HEK293T (cell line): Measurements from ENCODE around the gene TSGA10IP.

Experiments used
- CTCF ChIA-PET: fragments of 350-600 bp; formaldehyde crosslinking; extraction: SDS; loops from one replicate; lab custom pipeline; 2021; ENCODE audit warnings: antibody characterized with exemption, inconsistent platforms; lab: Yijun Ruan, JAX
- POLR2A ChIA-PET: fragments of 350-600 bp; formaldehyde crosslinking; extraction: SDS; loops from one replicate; lab custom pipeline; 2020; ENCODE audit warnings: antibody characterized with exemption, inconsistent platforms; lab: Yijun Ruan, JAX
- DNase-seq: peaks from one replicate; pipeline ENCODE4 v3.0.0; 2012; ENCODE audit warnings: mixed read lengths; ENCODE audit errors: extremely low spot score
- ARNT ChIP-seq: fragments of 450-650 bp; IDR thresholded peaks from 2 replicates; pipeline ENCODE4 v1.6.1; 2017; ENCODE audit warnings: mild to moderate bottlenecking
- BHLHE40 ChIP-seq: fragments of 450-650 bp; IDR thresholded peaks from 2 replicates; pipeline ENCODE4 v1.6.1; 2016; ENCODE audit warnings: mild to moderate bottlenecking, moderate library complexity, borderline replicate concordance
- CTBP1 ChIP-seq: fragments of 450-650 bp; IDR thresholded peaks from 2 replicates; pipeline ENCODE4 v1.6.1; 2016; ENCODE audit warnings: borderline replicate concordance
- ELF4 ChIP-seq: fragments of 450-650 bp; IDR thresholded peaks from 2 replicates; pipeline ENCODE4 v1.6.1; 2017; ENCODE audit warnings: antibody characterized with exemption
- FOXA1 ChIP-seq: fragments of 450-650 bp; IDR thresholded peaks from 2 replicates; pipeline ENCODE4 v1.6.1; 2016; ENCODE audit warnings: mild to moderate bottlenecking
- FOXK2 ChIP-seq: fragments of 450-650 bp; IDR thresholded peaks from 2 replicates; pipeline ENCODE4 v1.6.1; 2016; ENCODE audit warnings: mild to moderate bottlenecking
- FOXM1 ChIP-seq: fragments of 450-650 bp; IDR thresholded peaks from 2 replicates; pipeline ENCODE4 v1.6.1; 2017; ENCODE audit warnings: mild to moderate bottlenecking, borderline replicate concordance
- HDGF ChIP-seq: fragments of 450-650 bp; IDR thresholded peaks from 2 replicates; pipeline ENCODE4 v1.6.1; 2017; ENCODE audit warnings: antibody characterized with exemption, borderline replicate concordance
- L3MBTL2 ChIP-seq: fragments of 450-650 bp; conservative IDR thresholded peaks from 2 replicates; pipeline ENCODE4 v1.6.1; 2016; ENCODE audit warnings: mild to moderate bottlenecking
- LEF1 ChIP-seq: fragments of 450-650 bp; IDR thresholded peaks from 2 replicates; pipeline ENCODE4 v1.6.1; 2017; ENCODE audit warnings: mild to moderate bottlenecking, borderline replicate concordance
- NFRKB ChIP-seq: fragments of 450-650 bp; IDR thresholded peaks from 2 replicates; pipeline ENCODE4 v1.6.1; 2016; ENCODE audit warnings: mild to moderate bottlenecking, moderate library complexity
- SP1 ChIP-seq: fragments of 450-650 bp; IDR thresholded peaks from 2 replicates; pipeline ENCODE4 v1.6.1; 2017
- SUZ12 ChIP-seq: fragments of 450-650 bp; IDR thresholded peaks from 2 replicates; pipeline ENCODE4 v1.6.1; 2016; ENCODE audit warnings: mild to moderate bottlenecking
- TARDBP ChIP-seq: fragments of 450-650 bp; IDR thresholded peaks from 2 replicates; pipeline ENCODE4 v1.6.1; 2016
- ZNF384 ChIP-seq: fragments of 450-650 bp; IDR thresholded peaks from 2 replicates; pipeline ENCODE4 v1.6.1; 2016
- TF ChIP-seq, protein P1 (sequence below): fragments of 450-650 bp; IDR thresholded peaks from 2 replicates; pipeline ENCODE4 v1.6.1; 2016

The TSGA10IP gene

DNA sequence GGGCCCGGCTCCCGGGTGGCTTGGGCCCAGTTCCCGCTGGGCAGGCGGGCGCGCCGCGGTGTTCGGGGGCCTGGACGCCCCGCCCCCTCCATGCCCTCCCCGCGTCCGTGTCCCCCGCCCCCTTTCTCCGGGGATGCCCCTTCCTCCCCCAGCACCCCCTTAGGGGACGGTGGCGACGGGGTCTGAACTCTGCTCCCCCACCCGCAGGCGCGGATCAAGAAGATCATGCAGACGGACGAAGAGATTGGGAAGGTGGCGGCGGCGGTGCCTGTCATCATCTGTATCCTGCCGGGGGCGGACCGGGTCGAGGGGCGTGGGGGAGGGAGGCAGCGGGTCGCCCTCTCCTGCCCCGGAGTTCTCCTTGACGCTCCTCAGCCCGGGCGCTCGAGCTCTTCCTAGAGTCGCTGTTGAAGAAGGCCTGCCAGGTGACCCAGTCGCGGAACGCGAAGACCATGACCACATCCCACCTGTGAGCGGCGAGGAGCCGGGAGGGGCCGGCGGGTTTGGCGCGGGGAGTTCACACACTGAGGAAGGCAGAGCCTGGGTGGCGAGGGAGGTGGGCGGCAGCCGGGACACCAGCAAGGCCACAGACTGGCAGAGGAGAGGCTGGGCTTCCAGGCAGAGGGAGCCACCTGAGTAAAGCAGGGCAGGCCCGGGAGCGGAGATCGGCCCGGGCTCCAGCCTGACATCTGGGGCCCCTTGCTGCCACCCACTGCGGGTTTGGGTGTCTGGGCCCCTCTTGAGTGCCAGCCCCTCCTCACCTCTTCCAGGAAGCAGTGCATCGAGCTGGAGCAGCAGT is 25.5 kb upstream of the TSGA10IP start:
- CTCF ChIA-PET: no interaction called here
- TF ChIP-seq L3MBTL2 (peak; percentile 42), SUZ12 (no peak), ELF4 (no peak), HDGF (no peak), ARNT (no peak)
- POLR2A ChIA-PET: no interaction called here
- peak; percentile 28 for DNase-seq

DNA sequence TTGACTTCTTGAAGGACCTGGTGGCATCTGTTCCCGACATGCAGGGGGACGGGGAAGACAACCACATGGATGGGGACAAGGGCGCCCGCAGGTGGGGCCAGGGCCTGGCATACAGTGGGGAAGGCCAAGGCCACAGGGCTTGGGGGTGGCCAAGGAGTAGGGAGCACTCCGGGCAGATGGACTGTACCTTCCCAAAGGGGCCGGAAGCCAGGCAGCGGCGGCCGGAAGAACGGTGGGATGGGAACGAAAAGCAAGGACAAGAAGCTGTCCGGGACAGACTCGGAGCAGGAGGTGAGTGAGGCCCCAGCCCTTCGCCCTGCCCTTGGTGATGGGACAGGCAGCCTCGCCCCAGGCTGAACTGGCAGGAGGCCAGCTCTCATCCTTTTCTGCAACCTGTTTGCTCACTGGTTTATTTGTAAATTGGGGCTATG is 24.9 kb upstream of the TSGA10IP start:
- ChIA-PET POLR2A (no interaction called here), CTCF (no interaction called here)
- DNase-seq: no peak
- TF ChIP-seq CTBP1: no peak
- TF ChIP-seq L3MBTL2: no peak
- TF ChIP-seq FOXM1: no peak
- TF ChIP-seq BHLHE40: no peak
- TF ChIP-seq TARDBP: no peak
- no peak for TF ChIP-seq SUZ12
- no peak for TF ChIP-seq ELF4
- no peak for TF ChIP-seq FOXK2
- no peak for TF ChIP-seq NFRKB
- no peak for TF ChIP-seq ARNT
- TF ChIP-seq LEF1: no peak
- TF ChIP-seq, protein P1, sequence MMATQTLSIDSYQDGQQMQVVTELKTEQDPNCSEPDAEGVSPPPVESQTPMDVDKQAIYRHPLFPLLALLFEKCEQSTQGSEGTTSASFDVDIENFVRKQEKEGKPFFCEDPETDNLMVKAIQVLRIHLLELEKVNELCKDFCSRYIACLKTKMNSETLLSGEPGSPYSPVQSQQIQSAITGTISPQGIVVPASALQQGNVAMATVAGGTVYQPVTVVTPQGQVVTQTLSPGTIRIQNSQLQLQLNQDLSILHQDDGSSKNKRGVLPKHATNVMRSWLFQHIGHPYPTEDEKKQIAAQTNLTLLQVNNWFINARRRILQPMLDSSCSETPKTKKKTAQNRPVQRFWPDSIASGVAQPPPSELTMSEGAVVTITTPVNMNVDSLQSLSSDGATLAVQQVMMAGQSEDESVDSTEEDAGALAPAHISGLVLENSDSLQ: no peak

DNA sequence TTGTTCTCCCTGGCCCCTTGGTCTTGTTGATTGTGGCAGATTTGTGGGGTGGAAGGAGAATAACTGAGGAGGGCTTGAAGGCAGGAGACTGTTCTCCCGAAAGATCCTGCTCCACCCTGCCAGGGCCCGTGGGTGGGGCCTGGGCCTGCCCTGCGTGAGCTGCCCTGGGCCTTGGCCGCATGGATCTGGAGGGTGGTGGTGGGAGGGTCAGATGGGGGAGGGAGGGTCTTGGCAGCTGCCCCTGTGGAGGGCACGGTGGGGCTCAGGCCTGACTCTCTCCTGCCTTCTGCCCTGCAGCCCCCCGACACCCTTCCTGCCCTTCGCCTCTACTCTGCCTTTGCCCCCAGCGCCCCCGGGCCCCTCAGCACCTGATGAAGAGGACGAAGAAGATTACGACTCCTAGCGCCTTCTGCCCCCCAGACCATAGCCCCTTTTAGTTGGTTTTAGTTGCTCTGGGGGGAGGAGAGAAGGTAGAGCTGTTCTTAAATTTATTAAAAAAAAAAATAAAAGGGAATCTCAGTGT is 24.2 kb upstream of the TSGA10IP start:
- DNase-seq: no peak
- CTCF ChIA-PET: no interaction called here
- POLR2A ChIA-PET: no interaction called here
- TF ChIP-seq FOXM1: no peak
- no peak for TF ChIP-seq ELF4
- TF ChIP-seq L3MBTL2: no peak
- TF ChIP-seq BHLHE40: no peak
- TF ChIP-seq FOXK2: no peak
- TF ChIP-seq LEF1: no peak
- no peak for TF ChIP-seq ARNT
- TF ChIP-seq ZNF384: no peak
- TF ChIP-seq, protein P1: no peak

DNA sequence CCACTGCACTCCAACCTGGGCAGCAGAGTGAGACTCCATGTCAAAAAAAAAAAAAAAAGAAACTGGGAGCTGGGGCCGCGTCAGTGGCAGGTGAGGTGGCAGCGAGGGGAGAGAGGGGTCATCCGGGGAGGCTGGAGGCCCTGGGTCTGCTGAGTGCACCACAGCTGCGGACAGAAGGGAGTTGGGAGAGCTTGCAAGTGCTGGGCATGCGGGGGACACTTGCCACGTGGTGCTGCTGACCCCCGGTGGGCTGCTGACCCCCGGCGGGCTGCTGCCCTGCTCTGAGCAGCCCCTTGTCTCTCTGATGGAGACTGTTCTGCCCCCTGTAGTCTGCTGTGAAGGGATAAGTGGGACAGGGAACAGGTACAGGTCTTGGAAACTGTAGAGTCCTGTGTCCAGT is 23.4 kb upstream of the TSGA10IP start:
- ChIA-PET POLR2A (no interaction called here), CTCF (interaction anchor here (0.7 kb wide), 1 partner anchor 34 kb away, joined by 3 read pairs; the partner anchor contains the start of gene FIBP)
- no peak for DNase-seq
- no peak for TF ChIP-seq FOXA1
- TF ChIP-seq BHLHE40: no peak
- TF ChIP-seq CTBP1: no peak
- TF ChIP-seq ELF4: no peak
- TF ChIP-seq ARNT: no peak
- no peak for TF ChIP-seq HDGF
- TF ChIP-seq NFRKB: no peak
- TF ChIP-seq TARDBP: no peak

DNA sequence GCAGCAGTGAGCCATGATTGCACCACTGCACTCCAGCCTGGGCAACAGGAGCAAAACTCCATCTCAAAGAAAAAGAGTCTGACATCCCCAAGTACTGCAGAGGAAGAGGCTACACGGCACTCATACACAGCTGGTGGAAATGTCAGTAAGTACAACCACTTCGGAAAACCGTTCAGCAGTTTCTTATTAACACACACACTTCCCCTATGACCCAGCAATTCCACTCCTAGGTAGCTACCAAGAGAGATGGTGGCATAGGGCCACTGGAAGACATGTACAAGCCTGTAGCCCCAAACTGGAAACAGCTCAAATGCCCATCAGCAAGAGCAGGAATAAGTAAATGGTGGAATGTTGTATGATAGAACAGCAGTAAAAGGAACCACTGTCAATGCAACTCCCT is 22.7 kb upstream of the TSGA10IP start:
- no peak for DNase-seq
- POLR2A ChIA-PET: interaction anchor here (1.1 kb wide), 1 partner anchor 9 kb away, joined by 3 read pairs; no protein-coding TSS in a partner anchor
- TF ChIP-seq ELF4 (no peak), SUZ12 (no peak), BHLHE40 (no peak), L3MBTL2 (no peak), FOXK2 (no peak), NFRKB (no peak), ARNT (no peak), FOXM1 (no peak), LEF1 (no peak), TARDBP (no peak), SP1 (no peak), CTBP1 (no peak), HDGF (no peak), ZNF384 (no peak), FOXA1 (no peak)
- TF ChIP-seq, protein P1: no peak
- CTCF ChIA-PET: no interaction called here

DNA sequence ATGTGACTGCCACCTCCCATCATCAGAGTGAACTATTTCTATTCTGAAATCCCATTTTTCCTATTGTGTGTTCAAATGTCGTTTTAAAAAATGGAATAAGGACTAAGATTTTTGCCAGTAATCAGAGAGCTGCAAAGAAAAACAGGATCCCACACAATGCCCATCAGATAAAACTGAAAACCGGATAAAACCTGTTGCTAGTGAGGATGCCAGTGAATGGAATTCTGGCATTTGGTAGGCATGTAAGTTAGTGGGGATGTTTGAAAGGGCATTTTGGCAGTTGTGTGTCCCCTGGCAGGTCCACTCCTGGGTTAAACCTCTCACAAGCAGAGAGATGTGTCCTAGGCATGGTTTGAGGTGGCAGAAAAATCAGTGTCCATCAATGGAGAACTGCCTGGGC is 19.9 kb upstream of the TSGA10IP start:
- CTCF ChIA-PET: no interaction called here
- TF ChIP-seq ZNF384 (no peak), NFRKB (no peak), ELF4 (no peak), FOXM1 (no peak), CTBP1 (no peak), TARDBP (no peak), FOXK2 (no peak), LEF1 (no peak), SUZ12 (no peak), FOXA1 (no peak), SP1 (no peak), ARNT (no peak), L3MBTL2 (no peak), HDGF (no peak), BHLHE40 (no peak)
- TF ChIP-seq, protein P1: no peak

More for the DNA sequence above, 19.9 kb upstream of the TSGA10IP start:
- POLR2A ChIA-PET: no interaction called here
- no peak for DNase-seq
